ENCODE results near the gene CD83. TPM values are rescaled to one million over a fixed set of nuclear protein-coding genes. Genes with fewer than 3 reads are reported as not detected.

The CD83 gene
- total and polyA plus RNA-seq, 2 of the 8 experiments (the other 6 are each of a cell fraction or from before 2014, with no cell fraction given): 4.6 to 8.5 TPM

DNA sequence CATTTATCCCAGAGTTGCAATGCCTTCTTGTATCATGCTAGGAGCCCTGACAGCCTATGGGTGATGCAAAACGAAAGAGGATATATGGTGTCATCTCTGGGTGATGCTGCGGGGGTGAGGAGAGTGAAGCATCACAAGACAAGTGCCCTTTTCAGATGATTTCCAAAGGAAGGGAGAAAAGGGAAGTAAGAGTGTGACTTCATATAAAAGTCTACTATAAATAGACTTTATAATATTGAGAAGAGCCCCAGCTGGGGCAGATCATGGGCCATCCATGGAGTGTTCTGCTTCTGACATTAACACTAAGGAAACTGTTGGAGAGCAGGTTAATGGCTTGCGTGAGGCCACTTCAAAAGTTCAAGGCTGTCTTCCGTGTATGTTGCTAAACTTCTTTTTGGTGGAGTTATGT is 4.4 kb downstream of the CD83 start:
- Histone ChIP-seq H3K79me1 (ENCODE audit: low read depth, low read length) (no peaks in the 10 kb centered on the region), H3K27me3 (replicated peaks in 1 of 4; ENCODE audit: control insufficient read depth in 3 of 4, extremely low read depth in 1 of 4, insufficient read depth in 3 of 4, low read length in 3 of 4) (peaks cover 0 to 10% (median 7%) of the 10 kb centered on the region in 4 experiments; a peak in 2 of 7 replicates), H3K4ac (replicated peaks; ENCODE audit: insufficient read length, low read depth, low read length) (no peak overlapping the region), H4K20me1 (replicated peaks in 1 of 2; ENCODE audit: control insufficient read depth in 1 of 2, insufficient read depth in 2 of 2, low read length in 2 of 2) (peaks cover 0 to 3% of the 10 kb centered on the region in 2 experiments), H3K18ac (ENCODE audit: extremely low read depth, low read length) (no peak overlapping the region), H3K56ac (replicated peaks; ENCODE audit: insufficient read length, low read depth, low read length) (no peak overlapping the region), H3K4me1 (replicated peaks in 1 of 4; ENCODE audit: control insufficient read depth in 3 of 4, insufficient read depth in 4 of 4, low read length in 3 of 4) (peaks cover 0 to 4% (median 0%) of the 10 kb centered on the region in 4 experiments; a peak in 1 of 7 replicates), H2BK120ac (replicated peaks; ENCODE audit: low read depth, low read length) (no peak overlapping the region), H3K27ac (ENCODE audit: low read depth, low read length) (no peak overlapping the region), H2BK20ac (ENCODE audit: low read length) (no peak overlapping the region), H3K14ac (ENCODE audit: insufficient read length) (no peak overlapping the region), H2BK15ac (ENCODE audit: low read length) (no peak overlapping the region), H2BK5ac (ENCODE audit: low read depth, low read length) (no peak overlapping the region), H3K9me3 (ENCODE audit: insufficient read depth in 2 of 2, low read depth in 1 of 2, low read length in 1 of 2) (no peaks in the 10 kb centered on the region), H3K4me2 (ENCODE audit: insufficient read depth in 1 of 2, low read depth in 2 of 2, low read length in 2 of 2) (no peak overlapping the region), H2BK12ac (ENCODE audit: low read depth, low read length) (no peak overlapping the region), H3K23me2 (ENCODE audit: low read depth, low read length) (peaks cover 7% of the 10 kb centered on the region), H4K91ac (replicated peaks; ENCODE audit: insufficient read length, low read length) (no peak overlapping the region), H3K36me3 (ENCODE audit: control insufficient read depth in 2 of 4, insufficient read depth in 4 of 4, low read length in 3 of 4) (no peaks in the 10 kb centered on the region), H2AK5ac (ENCODE audit: low read depth, low read length) (no peak overlapping the region), H2AFZ (ENCODE audit: low read length) (no peak overlapping the region), H3K9ac (replicated peaks in 1 of 4; ENCODE audit: extremely low read depth in 1 of 4, low read depth in 3 of 4, low read length in 3 of 4) (no peak overlapping the region), H3K4me3 (ENCODE audit: extremely low read depth in 1 of 4, insufficient read depth in 2 of 4, low read depth in 3 of 4, low read length in 4 of 4) (no peak overlapping the region), H4K8ac (ENCODE audit: extremely low read depth, insufficient read depth, low read length) (no peak overlapping the region), H3K23ac (ENCODE audit: insufficient read length) (no peak overlapping the region), H4K5ac (ENCODE audit: insufficient read length, low read depth, low read length) (no peak overlapping the region), H3K79me2 (ENCODE audit: control insufficient read depth in 1 of 2, insufficient read depth in 2 of 2, low read length in 2 of 2) (no peaks in the 10 kb centered on the region)
- FAIRE-seq (no peak), DNase-seq (ENCODE audit: low read depth in 1 of 2, low spot score in 2 of 2) (no peak)
- whole genome bisulfite sequencing, 2 experiments (ENCODE audit: extremely low coverage in 1 of 2, insufficient coverage in 1 of 2, insufficient read length in 1 of 2, insufficient replicate concordance in 2 of 2, low coverage in 1 of 2, low lambda C conversion rate in 2 of 2, missing lambda C conversion rate in 1 of 2): 91% methylated on average over 4 of the region's 4 CpGs; no CpG with 5 or more reads in 1 of the 2 experiments
- ChIA-PET CTCF (ENCODE audit: partially characterized antibody) (no interaction called here), POLR2A (ENCODE audit: partially characterized antibody) (no interaction called here)
- no peak for TF ChIP-seq EP300 (IDR thresholded peaks at IDR 0.05; ENCODE audit: borderline replicate concordance in 1 of 2, low read depth in 2 of 2, low read length in 2 of 2)
- no peak for TF ChIP-seq KDM4A (IDR thresholded peaks at IDR 0.05; ENCODE audit: low read depth, low read length, severe bottlenecking)
- no peak for TF ChIP-seq KDM1A (IDR thresholded peaks at IDR 0.05; ENCODE audit: borderline replicate concordance, low read length)
